Measurements from ENCODE around the gene PHAF1. TPM values are rescaled to one million over a fixed set of nuclear protein-coding genes. Genes with fewer than 3 reads are reported as not detected.

Gene PHAF1
- total and polyA plus RNA-seq, 2 of the 8 experiments (the other 6 are each of a cell fraction or from before 2014, with no cell fraction given) = 18.6 to 26.4 TPM

GRCh38 chr16:67188798-67189197, 79.1 kb downstream of the PHAF1 start:
- Histone ChIP-seq H2AFZ (ENCODE audit: low read length) (no peak overlapping the region), H3K79me1 (ENCODE audit: low read depth, low read length) (peaks cover 10% of the 10 kb centered on the region), H4K8ac (ENCODE audit: extremely low read depth, insufficient read depth, low read length) (0 out of 2 replicates have a peak overlapping the region, but pooled peaks have one; percentile 60), H4K91ac (replicated peaks; ENCODE audit: insufficient read length, low read length) (no peak overlapping the region), H3K9ac (replicated peaks in 1 of 4; ENCODE audit: extremely low read depth in 1 of 4, low read depth in 3 of 4, low read length in 3 of 4) (no peak overlapping the region), H3K23ac (ENCODE audit: insufficient read length) (no peak overlapping the region), H3K4me2 (ENCODE audit: insufficient read depth in 1 of 2, low read depth in 2 of 2, low read length in 2 of 2) (no peak overlapping the region), H3K9me3 (ENCODE audit: insufficient read depth in 2 of 2, low read depth in 1 of 2, low read length in 1 of 2) (no peaks in the 10 kb centered on the region), H3K23me2 (ENCODE audit: low read depth, low read length) (peaks cover 19% of the 10 kb centered on the region), H3K14ac (ENCODE audit: insufficient read length) (no peak overlapping the region), H3K4ac (replicated peaks; ENCODE audit: insufficient read length, low read depth, low read length) (no peak overlapping the region), H2BK15ac (ENCODE audit: low read length) (no peak overlapping the region), H3K27me3 (replicated peaks in 1 of 4; ENCODE audit: control insufficient read depth in 3 of 4, extremely low read depth in 1 of 4, insufficient read depth in 3 of 4, low read length in 3 of 4) (peaks cover 8 to 32% (median 19%) of the 10 kb centered on the region in 4 experiments), H3K27ac (ENCODE audit: low read depth, low read length) (no peak overlapping the region), H4K20me1 (replicated peaks in 1 of 2; ENCODE audit: control insufficient read depth in 1 of 2, insufficient read depth in 2 of 2, low read length in 2 of 2) (peaks cover 5 to 23% of the 10 kb centered on the region in 2 experiments), H3K79me2 (ENCODE audit: control insufficient read depth in 1 of 2, insufficient read depth in 2 of 2, low read length in 2 of 2) (peaks cover 8 to 17% of the 10 kb centered on the region in 2 experiments), H4K5ac (ENCODE audit: insufficient read length, low read depth, low read length) (no peak overlapping the region), H2AK5ac (ENCODE audit: low read depth, low read length) (no peak overlapping the region), H3K4me1 (replicated peaks in 1 of 4; ENCODE audit: control insufficient read depth in 3 of 4, insufficient read depth in 4 of 4, low read length in 3 of 4) (peaks cover 0 to 16% (median 12%) of the 10 kb centered on the region in 4 experiments; a peak in 6 of 7 replicates), H3K4me3 (ENCODE audit: extremely low read depth in 1 of 4, insufficient read depth in 2 of 4, low read depth in 3 of 4, low read length in 4 of 4) (no peak overlapping the region), H3K36me3 (ENCODE audit: control insufficient read depth in 2 of 4, insufficient read depth in 4 of 4, low read length in 3 of 4) (peaks cover 0 to 2% (median under 1%) of the 10 kb centered on the region in 4 experiments; a peak in 2 of 8 replicates), H3K56ac (replicated peaks; ENCODE audit: insufficient read length, low read depth, low read length) (no peak overlapping the region), H2BK12ac (ENCODE audit: low read depth, low read length) (no peak overlapping the region), H2BK120ac (replicated peaks; ENCODE audit: low read depth, low read length) (no peak overlapping the region), H3K18ac (ENCODE audit: extremely low read depth, low read length) (no peak overlapping the region), H2BK20ac (ENCODE audit: low read length) (no peak overlapping the region), H2BK5ac (ENCODE audit: low read depth, low read length) (no peak overlapping the region)
- WGBS, 2 experiments (ENCODE audit: extremely low coverage in 1 of 2, insufficient coverage in 1 of 2, insufficient read length in 1 of 2, insufficient replicate concordance in 2 of 2, low coverage in 1 of 2, low lambda C conversion rate in 2 of 2, missing lambda C conversion rate in 1 of 2) = 92% methylated on average over 11 of the region's 15 CpGs; no CpG with 5 or more reads in 1 of the 2 experiments
- DNase-seq (ENCODE audit: low read depth in 1 of 2, low spot score in 2 of 2) = no peak
- POLR2A ChIA-PET (ENCODE audit: partially characterized antibody) = interaction anchor here (0.9 to 1.5 kb wide), 3 partner anchors 38 to 58 kb away, joined by 3 read pairs; partner anchors contain the start of genes B3GNT9 and TMEM208
- CTCF ChIA-PET (ENCODE audit: partially characterized antibody) = interaction anchor here (0.7 to 9.3 kb wide), 6 partner anchors 11 to 755 kb away, joined by 3 to 151 read pairs (median 4); partner anchors contain the start of genes ELMO3, LCAT, NOL3 and TMEM208
- FAIRE-seq = no peak
- TF ChIP-seq TBP (IDR thresholded peaks at IDR 0.05; ENCODE audit: low read depth, low read length) = no peak

Measured in H1 (cell line).